Measurements from ENCODE around the gene CHRM1. TPM values are rescaled to one million over a fixed set of nuclear protein-coding genes. Genes with fewer than 3 reads are reported as not detected.

The CHRM1 gene
- total RNA-seq, 1 experiment from 2014 or later: not detected

- Mint-ChIP-seq H3K27me3 (ENCODE audit: insufficient read depth, unreplicated experiment) (peaks cover 19% of the 10 kb centered on the region), H3K9me3 (ENCODE audit: unreplicated experiment) (no peaks in the 10 kb centered on the region), H3K36me3 (ENCODE audit: insufficient read depth, unreplicated experiment) (peaks cover 36% of the 10 kb centered on the region), H3K27ac (ENCODE audit: low read depth, unreplicated experiment) (no peak overlapping the region), H3K4me1 (ENCODE audit: insufficient read depth, unreplicated experiment) (peaks cover 15% of the 10 kb centered on the region), H3K4me3 (ENCODE audit: unreplicated experiment) (no peak overlapping the region)
- no peak for DNase-seq (ENCODE audit: unreplicated experiment)
- TF ChIP-seq CTCF (IDR thresholded peaks at IDR 0.05; ENCODE audit: unreplicated experiment): no peak
- intact Hi-C loops (cut with micrococcal nuclease): no loop called here
- no TSS peak for BruUV-seq (replicated peaks)
- ChIA-PET POLR2A (no interaction called here), CTCF (interaction anchor here (0.6 to 0.9 kb wide), 5 partner anchors 8 to 212 kb away, joined by 3 to 4 read pairs (median 3); no protein-coding TSS in a partner anchor)
Measured at GRCh38 chr11:62892077-62892922, 28.9 kb downstream of the CHRM1 start.

- DNase-seq (ENCODE audit: unreplicated experiment): peak; percentile 28
Measured at GRCh38 chr11:62889484-62890437, 31.4 kb downstream of the CHRM1 start.

GRCh38 chr11:62889126-62889483 is 32.1 kb downstream of the CHRM1 start:
- Mint-ChIP-seq H3K36me3 (ENCODE audit: insufficient read depth, unreplicated experiment) (peaks cover 62% of the 10 kb centered on the region), H3K4me3 (ENCODE audit: unreplicated experiment) (no peak overlapping the region), H3K9me3 (ENCODE audit: unreplicated experiment) (no peaks in the 10 kb centered on the region), H3K27me3 (ENCODE audit: insufficient read depth, unreplicated experiment) (no peaks in the 10 kb centered on the region), H3K27ac (ENCODE audit: low read depth, unreplicated experiment) (no peak overlapping the region), H3K4me1 (ENCODE audit: insufficient read depth, unreplicated experiment) (peaks cover 27% of the 10 kb centered on the region)
- CTCF ChIA-PET: no interaction called here
- POLR2A ChIA-PET: interaction anchor here (1.4 kb wide), 1 partner anchor 8 kb away, joined by 8 read pairs; the partner anchor contains the start of gene SLC3A2
- no TSS peak for BruUV-seq (replicated peaks)
- TF ChIP-seq CTCF (IDR thresholded peaks at IDR 0.05; ENCODE audit: unreplicated experiment): no peak
- intact Hi-C loops (cut with micrococcal nuclease): no loop called here
- no peak for DNase-seq (ENCODE audit: unreplicated experiment)

More at GRCh38 chr11:62889484-62890437, 31.4 kb downstream of the CHRM1 start:
- Mint-ChIP-seq H3K27me3 (ENCODE audit: insufficient read depth, unreplicated experiment) (peaks cover 2% of the 10 kb centered on the region), H3K9me3 (ENCODE audit: unreplicated experiment) (no peaks in the 10 kb centered on the region), H3K27ac (ENCODE audit: low read depth, unreplicated experiment) (no peak overlapping the region), H3K36me3 (ENCODE audit: insufficient read depth, unreplicated experiment) (peaks cover 55% of the 10 kb centered on the region), H3K4me3 (ENCODE audit: unreplicated experiment) (no peak overlapping the region), H3K4me1 (ENCODE audit: insufficient read depth, unreplicated experiment) (peaks cover 24% of the 10 kb centered on the region)
- CTCF ChIA-PET: interaction anchor here (0.5 to 0.6 kb wide), 2 partner anchors 32 to 793 kb away, joined by 4 read pairs; no protein-coding TSS in a partner anchor
- POLR2A ChIA-PET: interaction anchor here (1.4 kb wide), 1 partner anchor 8 kb away, joined by 8 read pairs; the partner anchor contains the start of gene SLC3A2
- TF ChIP-seq CTCF (IDR thresholded peaks at IDR 0.05; ENCODE audit: unreplicated experiment): no peak
- intact Hi-C loops (cut with micrococcal nuclease): no loop called here
- BruUV-seq (replicated peaks): no TSS peak

- Mint-ChIP-seq H3K9me3 (ENCODE audit: unreplicated experiment) (no peaks in the 10 kb centered on the region), H3K36me3 (ENCODE audit: insufficient read depth, unreplicated experiment) (peaks cover 69% of the 10 kb centered on the region), H3K4me3 (ENCODE audit: unreplicated experiment) (peak overlapping the region; percentile 36), H3K4me1 (ENCODE audit: insufficient read depth, unreplicated experiment) (peaks cover 34% of the 10 kb centered on the region), H3K27ac (ENCODE audit: low read depth, unreplicated experiment) (no peak overlapping the region), H3K27me3 (ENCODE audit: insufficient read depth, unreplicated experiment) (no peaks in the 10 kb centered on the region)
- intact Hi-C loops (cut with micrococcal nuclease): no loop called here
- POLR2A ChIA-PET: no interaction called here
- CTCF ChIA-PET: no interaction called here
- DNase-seq (ENCODE audit: unreplicated experiment): no peak
- TSS peak; percentile 32 for BruUV-seq (replicated peaks)
- no peak for TF ChIP-seq CTCF (IDR thresholded peaks at IDR 0.05; ENCODE audit: unreplicated experiment)
Measured at GRCh38 chr11:62888406-62888805, 32.8 kb downstream of the CHRM1 start.

Measured in MCF 10A (cell line).